ENCODE results near the gene SUGCT.

Gene SUGCT

GRCh38 chr7:40175725-40176510, 41.1 kb downstream of the SUGCT start:
- DNase-seq (ENCODE audit: low read depth, low spot score): no peak
- Histone ChIP-seq H3K9me3 (ENCODE audit: low read depth, low read length) (no peaks in the 10 kb centered on the region), H3K27ac (no peak overlapping the region)

GRCh38 chr7:40177071-40177470, 42.3 kb downstream of the SUGCT start:
- H3K4me3 ChIP-seq: no peak overlapping the region
- H3K27ac ChIP-seq: no peak overlapping the region
- H3K36me3 ChIP-seq (ENCODE audit: insufficient read depth, low read length): no peaks in the 10 kb centered on the region
- no peak overlapping the region for H3K9ac ChIP-seq (ENCODE audit: insufficient read length)
- TF ChIP-seq POLR2AphosphoS5 (IDR thresholded peaks at IDR 0.05; ENCODE audit: borderline replicate concordance, low read depth, low read length): no peak
- no peaks in the 10 kb centered on the region for H3K9me3 ChIP-seq (ENCODE audit: low read depth, low read length)
- DNase-seq (ENCODE audit: low read depth, low spot score): no peak

More at GRCh38 chr7:40175725-40176510, 41.1 kb downstream of the SUGCT start:
- TF ChIP-seq FOXP2 (optimal IDR thresholded peaks at IDR 0.05; ENCODE audit: control extremely low read depth, extremely low read length, insufficient read depth) (no peak), POLR2AphosphoS5 (IDR thresholded peaks at IDR 0.05; ENCODE audit: borderline replicate concordance, low read depth, low read length) (no peak), EZH2 (IDR thresholded peaks at IDR 0.05) (no peak)
- H3K36me3 ChIP-seq (ENCODE audit: insufficient read depth, low read length): no peaks in the 10 kb centered on the region
- no peak overlapping the region for H3K9ac ChIP-seq (ENCODE audit: insufficient read length)
- H3K4me3 ChIP-seq: no peak overlapping the region

- no peak for TF ChIP-seq EZH2 (IDR thresholded peaks at IDR 0.05)
- no peak for TF ChIP-seq POLR2AphosphoS5 (IDR thresholded peaks at IDR 0.05; ENCODE audit: borderline replicate concordance, low read depth, low read length)
- TF ChIP-seq FOXP2 (optimal IDR thresholded peaks at IDR 0.05; ENCODE audit: control extremely low read depth, extremely low read length, insufficient read depth): no peak
- H3K9ac ChIP-seq (ENCODE audit: insufficient read length): no peak overlapping the region
- no peak overlapping the region for H3K27ac ChIP-seq
- no peaks in the 10 kb centered on the region for H3K36me3 ChIP-seq (ENCODE audit: insufficient read depth, low read length)
- H3K4me3 ChIP-seq: no peak overlapping the region
- no peak for DNase-seq (ENCODE audit: low read depth, low spot score)
- no peaks in the 10 kb centered on the region for H3K9me3 ChIP-seq (ENCODE audit: low read depth, low read length)
Observed at GRCh38 chr7:40182452-40182851, 47.6 kb downstream of the SUGCT start.

DNA sequence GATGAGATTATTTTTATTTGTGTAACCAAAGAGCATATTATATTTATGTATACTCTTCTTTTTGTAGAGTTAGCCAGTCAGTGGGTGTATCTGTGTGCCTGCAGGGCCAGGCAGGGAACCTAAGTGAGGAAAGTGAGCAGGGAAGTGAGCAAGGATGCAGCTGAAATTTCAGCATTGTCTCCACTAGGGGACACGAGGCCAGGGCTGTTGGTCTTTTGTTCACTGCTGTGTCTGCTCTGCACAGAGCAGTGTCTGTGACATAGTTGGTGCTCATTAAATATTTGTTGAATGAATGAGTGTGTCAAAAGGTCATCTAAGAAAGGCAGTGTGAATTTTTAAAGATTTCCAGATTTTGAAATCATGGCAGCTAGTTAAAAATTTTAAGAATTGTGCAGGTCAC, 51.8 kb downstream of the SUGCT start:
- no peak overlapping the region for H3K27ac ChIP-seq
- TF ChIP-seq POLR2AphosphoS5 (IDR thresholded peaks at IDR 0.05; ENCODE audit: borderline replicate concordance, low read depth, low read length): no peak
- no peak for TF ChIP-seq EZH2 (IDR thresholded peaks at IDR 0.05)
- TF ChIP-seq FOXP2 (optimal IDR thresholded peaks at IDR 0.05; ENCODE audit: control extremely low read depth, extremely low read length, insufficient read depth): no peak
- no peak overlapping the region for H3K4me3 ChIP-seq
- H3K36me3 ChIP-seq (ENCODE audit: insufficient read depth, low read length): no peaks in the 10 kb centered on the region
- no peaks in the 10 kb centered on the region for H3K9me3 ChIP-seq (ENCODE audit: low read depth, low read length)
- no peak for DNase-seq (ENCODE audit: low read depth, low spot score)
- no peak overlapping the region for H3K9ac ChIP-seq (ENCODE audit: insufficient read length)

DNA sequence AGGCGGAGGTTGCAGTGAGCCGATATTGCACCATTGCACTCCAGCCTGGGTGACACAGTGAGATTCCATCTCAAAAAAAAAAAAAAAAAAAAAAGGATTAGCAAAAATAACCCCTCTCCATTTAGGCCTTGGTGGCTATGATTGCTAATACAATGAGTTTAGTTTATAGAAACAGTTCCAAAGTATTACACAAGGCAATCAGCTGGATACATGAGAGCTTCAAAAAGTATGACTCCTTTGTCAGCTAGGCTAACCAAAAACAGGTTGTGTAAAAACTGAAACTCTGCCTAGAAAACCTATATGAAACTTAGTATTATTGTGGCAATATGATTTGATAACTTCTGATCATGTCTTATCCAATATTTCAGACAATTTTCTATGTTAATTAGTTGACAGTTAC, 57.2 kb downstream of the SUGCT start:
- Histone ChIP-seq H3K36me3 (ENCODE audit: insufficient read depth, low read length) (no peaks in the 10 kb centered on the region), H3K27ac (no peak overlapping the region), H3K9me3 (ENCODE audit: low read depth, low read length) (no peaks in the 10 kb centered on the region), H3K4me3 (no peak overlapping the region), H3K9ac (ENCODE audit: insufficient read length) (no peak overlapping the region)
- no peak for TF ChIP-seq EZH2 (IDR thresholded peaks at IDR 0.05)
- no peak for TF ChIP-seq FOXP2 (optimal IDR thresholded peaks at IDR 0.05; ENCODE audit: control extremely low read depth, extremely low read length, insufficient read depth)
- TF ChIP-seq POLR2AphosphoS5 (IDR thresholded peaks at IDR 0.05; ENCODE audit: borderline replicate concordance, low read depth, low read length): no peak
- no peak for DNase-seq (ENCODE audit: low read depth, low spot score)

- no peak overlapping the region for H3K27ac ChIP-seq
Observed at GRCh38 chr7:40194745-40195144, 59.9 kb downstream of the SUGCT start.

DNA sequence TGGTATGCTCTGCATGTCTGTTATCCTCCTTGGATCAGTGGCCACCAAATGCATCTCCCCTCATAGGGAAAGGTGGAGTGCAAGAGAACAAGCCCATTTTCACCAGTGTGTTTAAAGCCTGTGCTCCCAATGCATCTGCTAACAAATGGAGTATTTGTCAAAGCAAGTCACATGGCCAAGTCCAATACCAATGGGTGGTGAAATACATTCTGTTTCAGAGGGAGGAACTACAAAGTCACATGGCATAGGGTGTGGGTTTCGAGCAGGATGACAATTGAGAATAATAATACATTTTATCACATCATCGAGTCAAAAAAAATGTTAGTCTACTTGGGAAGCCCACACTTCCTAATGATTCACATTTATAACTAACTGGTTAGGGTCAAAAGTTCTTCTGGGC, 62.7 kb downstream of the SUGCT start:
- Histone ChIP-seq H3K9ac (ENCODE audit: insufficient read length) (no peak overlapping the region), H3K9me3 (ENCODE audit: low read depth, low read length) (no peaks in the 10 kb centered on the region), H3K4me3 (no peak overlapping the region), H3K36me3 (ENCODE audit: insufficient read depth, low read length) (no peaks in the 10 kb centered on the region), H3K27ac (no peak overlapping the region)
- DNase-seq (ENCODE audit: low read depth, low spot score): no peak
- TF ChIP-seq FOXP2 (optimal IDR thresholded peaks at IDR 0.05; ENCODE audit: control extremely low read depth, extremely low read length, insufficient read depth) (no peak), POLR2AphosphoS5 (IDR thresholded peaks at IDR 0.05; ENCODE audit: borderline replicate concordance, low read depth, low read length) (no peak), EZH2 (IDR thresholded peaks at IDR 0.05) (no peak)

More at GRCh38 chr7:40194745-40195144, 59.9 kb downstream of the SUGCT start:
- no peaks in the 10 kb centered on the region for H3K9me3 ChIP-seq (ENCODE audit: low read depth, low read length)
- TF ChIP-seq EZH2 (IDR thresholded peaks at IDR 0.05) (no peak), POLR2AphosphoS5 (IDR thresholded peaks at IDR 0.05; ENCODE audit: borderline replicate concordance, low read depth, low read length) (no peak), FOXP2 (optimal IDR thresholded peaks at IDR 0.05; ENCODE audit: control extremely low read depth, extremely low read length, insufficient read depth) (no peak)
- H3K36me3 ChIP-seq (ENCODE audit: insufficient read depth, low read length): no peaks in the 10 kb centered on the region
- no peak overlapping the region for H3K9ac ChIP-seq (ENCODE audit: insufficient read length)
- no peak overlapping the region for H3K4me3 ChIP-seq
- DNase-seq (ENCODE audit: low read depth, low spot score): no peak

DNA sequence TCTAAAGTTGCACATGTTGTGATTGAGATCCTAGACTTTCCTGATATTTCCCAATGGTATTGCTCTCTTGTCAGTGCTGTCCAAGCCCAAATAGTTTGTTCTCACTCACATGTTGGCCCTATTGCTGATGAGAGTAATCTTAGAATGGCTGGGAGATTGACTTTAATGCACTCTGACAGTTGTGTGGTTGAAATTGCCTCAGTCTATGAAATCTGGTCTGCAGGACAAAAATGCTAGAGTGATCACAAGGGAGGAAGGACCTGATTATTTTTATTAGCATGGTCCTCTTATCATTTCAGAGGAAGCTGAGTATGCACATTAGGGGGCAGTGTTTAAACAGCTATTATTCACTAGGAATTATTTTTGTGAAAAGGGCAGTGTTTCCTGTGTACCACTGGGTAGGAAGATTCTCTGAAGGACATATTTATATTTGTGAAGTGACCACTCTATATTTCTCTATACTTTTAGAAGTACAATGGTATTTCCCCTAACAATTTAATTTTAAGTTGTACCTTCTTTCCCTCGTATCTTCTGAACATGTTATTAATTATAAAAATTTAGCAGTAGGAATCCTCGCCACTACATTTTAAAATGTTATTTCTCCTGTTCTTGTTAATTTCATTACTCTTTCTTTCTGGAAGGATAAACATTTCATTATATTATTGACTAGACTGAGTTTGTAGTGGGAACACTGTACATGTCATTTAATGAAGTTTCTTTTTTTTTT, 64.4 kb downstream of the SUGCT start:
- no peak overlapping the region for H3K9ac ChIP-seq (ENCODE audit: insufficient read length)

More for the DNA sequence above, 64.4 kb downstream of the SUGCT start:
- no peak overlapping the region for H3K4me3 ChIP-seq
- no peaks in the 10 kb centered on the region for H3K36me3 ChIP-seq (ENCODE audit: insufficient read depth, low read length)
- peak; percentile 6 for DNase-seq (ENCODE audit: low read depth, low spot score)
- H3K9me3 ChIP-seq (ENCODE audit: low read depth, low read length): no peaks in the 10 kb centered on the region
- no peak overlapping the region for H3K27ac ChIP-seq
- TF ChIP-seq EZH2 (IDR thresholded peaks at IDR 0.05) (no peak), POLR2AphosphoS5 (IDR thresholded peaks at IDR 0.05; ENCODE audit: borderline replicate concordance, low read depth, low read length) (no peak), FOXP2 (optimal IDR thresholded peaks at IDR 0.05; ENCODE audit: control extremely low read depth, extremely low read length, insufficient read depth) (no peak)

Data from SK-N-MC (cell line).